ENCODE measurements around the gene HCFC1. TPM values are rescaled to one million over a fixed set of nuclear protein-coding genes. Genes with fewer than 3 reads are reported as not detected.

Gene HCFC1
- total and polyA plus RNA-seq, 9 of the 15 experiments (the other 6 are each of a cell fraction or from before 2014, with no cell fraction given), result 2.8 to 133 (median 17.1) TPM

DNA sequence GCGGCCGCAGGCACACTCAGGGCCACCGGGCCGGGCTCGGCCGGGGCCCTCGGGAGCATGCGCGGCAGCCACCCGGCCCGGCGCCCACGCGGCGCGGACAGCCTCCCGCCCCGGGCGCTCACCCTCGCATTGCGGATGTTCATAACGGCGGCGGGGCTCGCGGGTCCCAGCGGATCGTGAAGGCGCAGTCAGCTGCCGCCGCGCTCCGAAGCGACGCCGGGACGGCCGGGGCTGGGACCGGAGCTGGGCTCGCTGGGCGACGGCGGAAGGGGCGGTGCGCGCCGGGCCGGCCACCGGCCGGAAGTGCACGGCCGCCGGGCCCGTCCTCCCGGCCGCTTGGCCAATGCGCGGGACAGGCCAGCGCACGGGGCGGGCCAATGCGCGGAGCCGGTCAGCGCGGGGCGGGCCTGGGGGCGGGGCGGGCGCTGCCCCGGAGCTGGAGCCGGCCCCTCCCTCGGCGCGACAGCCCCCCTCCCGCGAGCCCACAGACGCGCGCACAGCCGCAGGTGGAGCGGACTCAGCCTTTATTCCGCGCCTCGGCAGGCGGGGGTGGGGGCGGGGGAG, 36.8 kb downstream of the HCFC1 start, which contains the start of gene NAA10 (continued):
- TF ChIP-seq, protein P1, sequence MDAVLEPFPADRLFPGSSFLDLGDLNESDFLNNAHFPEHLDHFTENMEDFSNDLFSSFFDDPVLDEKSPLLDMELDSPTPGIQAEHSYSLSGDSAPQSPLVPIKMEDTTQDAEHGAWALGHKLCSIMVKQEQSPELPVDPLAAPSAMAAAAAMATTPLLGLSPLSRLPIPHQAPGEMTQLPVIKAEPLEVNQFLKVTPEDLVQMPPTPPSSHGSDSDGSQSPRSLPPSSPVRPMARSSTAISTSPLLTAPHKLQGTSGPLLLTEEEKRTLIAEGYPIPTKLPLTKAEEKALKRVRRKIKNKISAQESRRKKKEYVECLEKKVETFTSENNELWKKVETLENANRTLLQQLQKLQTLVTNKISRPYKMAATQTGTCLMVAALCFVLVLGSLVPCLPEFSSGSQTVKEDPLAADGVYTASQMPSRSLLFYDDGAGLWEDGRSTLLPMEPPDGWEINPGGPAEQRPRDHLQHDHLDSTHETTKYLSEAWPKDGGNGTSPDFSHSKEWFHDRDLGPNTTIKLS (IDR thresholded peaks at IDR 0.05; ENCODE audit: borderline replicate concordance, low read depth), result 0 out of 2 replicates have a peak, but pooled peaks have one; percentile 29
- TF ChIP-seq SIN3B (IDR thresholded peaks at IDR 0.05; ENCODE audit: low read depth) (peak; percentile 79; the same call in 1 of the 2 replicates), NFRKB (IDR thresholded peaks at IDR 0.05; ENCODE audit: low read depth) (no peak), CTBP1 (IDR thresholded peaks at IDR 0.05; ENCODE audit: borderline replicate concordance) (peak; percentile 19; the same call in 1 of the 2 replicates), RBFOX2 (IDR thresholded peaks at IDR 0.05; ENCODE audit: low read depth, low read length) (peak; percentile 66), RBBP5 (IDR thresholded peaks at IDR 0.05; ENCODE audit: borderline replicate concordance, insufficient read depth, low read length, poor library complexity, severe bottlenecking) (peak; percentile 66), TAF1 (IDR thresholded peaks at IDR 0.05; ENCODE audit: control insufficient read depth, extremely low read depth, insufficient read depth, low read length, severe bottlenecking) (peak; percentile 42), HMG20B (CRISPR knock-in tag; IDR thresholded peaks at IDR 0.05) (no peak), MTA2 (IDR thresholded peaks at IDR 0.05; ENCODE audit: low read depth) (no peak), CHD1 (IDR thresholded peaks at IDR 0.05; ENCODE audit: low read length) (no peak), MEIS2 (IDR thresholded peaks at IDR 0.05; ENCODE audit: partially characterized antibody) (peak; percentile 22), ZKSCAN3 (CRISPR knock-in tag; IDR thresholded peaks at IDR 0.05) (no peak), YY1 (IDR thresholded peaks at IDR 0.05; ENCODE audit: borderline replicate concordance in 1 of 3, control insufficient read depth in 1 of 3, extremely low read depth in 1 of 3, insufficient read depth in 3 of 3, insufficient read length in 1 of 3, insufficient replicate concordance in 2 of 3, low read depth in 1 of 3, low read length in 2 of 3) (peak in 1 of 3 experiments; percentile 36), NONO (IDR thresholded peaks at IDR 0.05; ENCODE audit: low read depth in 2 of 2, low read length in 1 of 2) (peak in 1 of 2 experiments; percentile 73; a peak in 1 of 4 replicates), KDM4B (IDR thresholded peaks at IDR 0.05; ENCODE audit: borderline replicate concordance in 2 of 2, low read depth in 1 of 2) (no peak), ZNF668 (CRISPR knock-in tag; IDR thresholded peaks at IDR 0.05) (no peak), ELF1 (tag; IDR thresholded peaks at IDR 0.05) (peak; percentile 50; the same call in 1 of the 2 replicates), SIN3A (IDR thresholded peaks at IDR 0.05; ENCODE audit: borderline replicate concordance in 2 of 2, control insufficient read depth in 1 of 2, low read depth in 2 of 2, low read length in 2 of 2) (peak in 1 of 2 experiments; percentile 79; a peak in 1 of 4 replicates), FOSL1 (tag; conservative IDR thresholded peaks at IDR 0.05) (no peak), HMGN3 (IDR thresholded peaks at IDR 0.05; ENCODE audit: borderline replicate concordance, extremely low read depth, insufficient read length, low read depth, low read length) (peak; percentile 44), SMAD3 (CRISPR knock-in tag; conservative IDR thresholded peaks at IDR 0.05) (no peak), CXXC5 (CRISPR knock-in tag; IDR thresholded peaks at IDR 0.05) (peak; percentile 76)
- TF ChIP-seq, protein P2, sequence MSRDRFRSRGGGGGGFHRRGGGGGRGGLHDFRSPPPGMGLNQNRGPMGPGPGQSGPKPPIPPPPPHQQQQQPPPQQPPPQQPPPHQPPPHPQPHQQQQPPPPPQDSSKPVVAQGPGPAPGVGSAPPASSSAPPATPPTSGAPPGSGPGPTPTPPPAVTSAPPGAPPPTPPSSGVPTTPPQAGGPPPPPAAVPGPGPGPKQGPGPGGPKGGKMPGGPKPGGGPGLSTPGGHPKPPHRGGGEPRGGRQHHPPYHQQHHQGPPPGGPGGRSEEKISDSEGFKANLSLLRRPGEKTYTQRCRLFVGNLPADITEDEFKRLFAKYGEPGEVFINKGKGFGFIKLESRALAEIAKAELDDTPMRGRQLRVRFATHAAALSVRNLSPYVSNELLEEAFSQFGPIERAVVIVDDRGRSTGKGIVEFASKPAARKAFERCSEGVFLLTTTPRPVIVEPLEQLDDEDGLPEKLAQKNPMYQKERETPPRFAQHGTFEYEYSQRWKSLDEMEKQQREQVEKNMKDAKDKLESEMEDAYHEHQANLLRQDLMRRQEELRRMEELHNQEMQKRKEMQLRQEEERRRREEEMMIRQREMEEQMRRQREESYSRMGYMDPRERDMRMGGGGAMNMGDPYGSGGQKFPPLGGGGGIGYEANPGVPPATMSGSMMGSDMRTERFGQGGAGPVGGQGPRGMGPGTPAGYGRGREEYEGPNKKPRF (IDR thresholded peaks at IDR 0.05; ENCODE audit: low read depth, low read length), result no peak
- TF ChIP-seq, protein P3, sequence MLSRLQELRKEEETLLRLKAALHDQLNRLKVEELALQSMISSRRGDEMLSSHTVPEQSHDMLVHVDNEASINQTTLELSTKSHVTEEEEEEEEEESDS (CRISPR knock-in tag; IDR thresholded peaks at IDR 0.05), result no peak
